Measurements from ENCODE around the gene LHFPL3.
"Not testable (repeated sequence)": the region's sequence is repeated elsewhere in the genome, so short reads cannot be mapped to it uniquely, and the experiment has no call there.

The LHFPL3 gene

DNA sequence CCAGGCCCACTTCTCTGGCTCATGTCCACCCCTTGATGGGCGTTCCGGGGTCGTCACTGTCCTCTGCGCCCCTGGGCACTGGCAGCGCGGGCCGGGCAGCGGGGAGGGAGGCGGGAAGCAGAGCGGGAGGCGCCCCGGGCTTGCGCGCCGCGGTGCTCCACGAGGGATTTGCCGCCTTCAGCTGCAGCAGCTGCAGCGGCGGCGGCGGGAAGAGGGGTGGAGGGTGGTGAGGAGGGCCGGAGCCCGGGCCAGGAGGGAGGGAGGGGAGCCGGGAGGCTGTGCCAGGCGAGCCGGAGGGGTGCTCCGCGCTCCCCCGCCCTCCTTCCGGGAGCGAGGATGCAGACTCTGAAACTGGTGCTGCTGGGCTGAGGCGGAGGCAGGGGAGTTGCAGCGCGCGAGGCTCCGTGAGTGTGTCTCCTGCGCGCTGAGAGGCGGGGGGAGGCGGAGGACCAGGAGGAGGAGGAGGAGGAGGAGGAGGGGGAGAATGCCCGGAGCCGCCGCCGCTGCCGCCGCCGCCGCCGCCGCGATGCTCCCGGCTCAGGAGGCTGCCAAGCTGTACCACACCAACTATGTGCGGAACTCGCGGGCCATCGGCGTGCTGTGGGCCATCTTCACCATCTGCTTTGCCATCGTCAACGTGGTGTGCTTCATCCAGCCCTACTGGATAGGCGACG, at the start of gene LHFPL3:
Gene LHFPL3 (plus strand): TSS at position 308 of the 674 bp plus-strand sequence.
- DNase-seq, result no peak

DNA sequence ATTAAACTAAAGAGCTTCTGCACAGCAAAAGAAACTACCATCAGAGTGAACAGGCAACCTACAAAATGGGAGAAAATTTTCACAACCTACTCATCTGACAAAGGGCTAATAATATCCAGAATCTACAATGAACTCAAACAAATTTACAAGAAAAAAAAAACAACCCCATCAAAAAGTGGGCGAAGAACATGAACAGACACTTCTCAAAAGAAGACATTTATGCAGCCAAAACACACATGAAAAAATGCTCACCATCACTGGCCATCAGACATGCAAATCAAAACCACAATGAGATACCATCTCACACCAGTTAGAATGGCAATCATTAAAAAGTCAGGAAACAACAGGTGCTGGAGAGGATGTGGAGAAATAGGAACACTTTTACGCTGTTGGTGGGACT, 46.7 kb upstream of the LHFPL3 start:
- not testable (repeated sequence) for DNase-seq

DNA sequence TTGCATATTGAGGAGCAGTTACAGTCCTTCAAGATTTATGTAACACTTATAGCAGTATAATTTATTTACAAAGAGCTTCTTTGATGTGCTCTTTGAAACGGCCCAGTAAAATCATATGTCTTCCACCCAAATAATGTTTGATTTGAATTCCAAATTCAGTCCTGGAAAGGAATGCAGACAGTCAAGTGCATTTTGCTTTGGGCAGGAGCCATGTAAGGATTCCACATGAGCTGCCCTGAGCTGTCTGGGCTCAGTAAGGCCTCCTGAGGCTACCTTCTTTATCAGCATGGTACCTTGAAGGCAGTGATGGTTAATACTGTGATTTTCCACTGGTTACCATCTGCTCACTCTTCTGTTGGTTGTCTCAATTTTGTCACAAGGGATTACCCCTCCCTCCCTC, 41.6 kb upstream of the LHFPL3 start:
- no peak for DNase-seq

DNA sequence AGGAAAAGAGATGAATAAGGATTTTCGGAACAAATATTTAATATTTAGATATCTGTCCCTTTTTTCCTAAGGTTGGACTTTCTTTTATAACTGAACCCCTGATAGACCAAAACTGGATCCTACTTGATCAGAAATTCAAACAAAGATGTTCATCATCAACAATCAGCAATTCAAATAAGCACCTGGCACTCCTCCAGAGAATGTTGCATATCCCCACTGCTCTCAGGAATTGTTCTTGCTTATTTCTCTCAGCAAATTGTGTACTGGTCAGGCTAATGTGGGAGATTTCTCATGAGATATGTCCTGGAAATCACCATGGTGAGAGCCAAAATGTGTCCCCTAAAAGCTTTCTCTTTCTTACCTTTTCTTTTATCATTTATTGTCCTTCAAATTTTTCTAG, 40.3 kb upstream of the LHFPL3 start:
- no peak for DNase-seq

DNA sequence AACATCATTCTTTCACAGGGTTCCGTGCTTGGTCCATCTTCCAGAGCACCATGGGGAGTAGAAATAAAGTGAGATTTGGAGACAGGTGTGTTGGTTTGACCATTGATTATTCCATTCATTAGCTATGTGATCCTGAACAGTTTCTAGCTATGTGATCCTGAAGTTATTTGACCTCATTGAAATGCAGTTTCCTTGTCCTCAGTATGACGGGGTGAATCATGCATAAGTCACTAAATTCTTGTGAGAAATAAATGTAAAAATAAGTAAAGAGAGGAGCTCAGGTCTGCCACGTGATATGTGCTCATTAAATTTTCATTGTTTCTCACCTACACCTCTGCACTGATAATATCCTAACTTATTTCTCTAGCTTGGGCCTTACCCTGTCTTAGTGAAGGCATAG, 34.1 kb upstream of the LHFPL3 start:
- DNase-seq, result no peak

DNA sequence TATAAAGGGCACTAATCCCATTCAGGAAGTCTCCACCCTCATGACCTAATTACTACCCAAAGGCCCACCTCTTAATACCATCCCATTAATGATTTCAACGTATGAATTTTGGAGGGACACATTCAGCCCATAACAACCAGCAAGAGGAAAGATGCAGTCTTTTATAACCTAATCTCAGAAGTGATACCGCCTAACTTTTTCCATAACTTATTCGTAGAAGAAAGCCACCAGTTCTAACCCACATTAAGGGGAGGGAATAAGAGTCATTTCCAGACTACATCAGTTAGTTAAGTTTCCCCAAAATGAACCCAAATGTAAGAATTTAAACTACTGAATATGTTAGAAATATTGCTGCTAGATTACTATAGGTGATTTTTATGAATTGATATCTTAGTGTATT, 32.1 kb upstream of the LHFPL3 start:
- DNase-seq, result no peak

DNA sequence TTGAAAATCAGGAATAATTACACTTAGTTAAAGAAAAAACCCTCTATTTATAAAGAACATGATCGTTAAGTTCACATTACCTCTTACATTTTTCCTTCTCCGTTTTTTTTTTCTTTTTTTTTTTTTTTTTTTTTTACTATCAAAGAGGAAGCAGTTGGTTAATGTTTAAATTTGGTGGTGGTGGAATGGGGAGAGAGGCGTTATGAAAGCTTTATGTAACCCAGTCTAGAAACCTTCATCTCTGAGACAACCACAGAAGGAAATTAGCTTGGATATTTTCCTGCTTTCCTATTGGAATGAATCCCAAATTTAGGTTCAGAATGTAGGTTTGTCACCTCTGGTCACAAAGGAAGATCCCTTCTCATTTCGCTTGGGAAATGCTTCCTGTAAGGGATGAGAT, 31.5 kb upstream of the LHFPL3 start:
- DNase-seq, result no peak

DNA sequence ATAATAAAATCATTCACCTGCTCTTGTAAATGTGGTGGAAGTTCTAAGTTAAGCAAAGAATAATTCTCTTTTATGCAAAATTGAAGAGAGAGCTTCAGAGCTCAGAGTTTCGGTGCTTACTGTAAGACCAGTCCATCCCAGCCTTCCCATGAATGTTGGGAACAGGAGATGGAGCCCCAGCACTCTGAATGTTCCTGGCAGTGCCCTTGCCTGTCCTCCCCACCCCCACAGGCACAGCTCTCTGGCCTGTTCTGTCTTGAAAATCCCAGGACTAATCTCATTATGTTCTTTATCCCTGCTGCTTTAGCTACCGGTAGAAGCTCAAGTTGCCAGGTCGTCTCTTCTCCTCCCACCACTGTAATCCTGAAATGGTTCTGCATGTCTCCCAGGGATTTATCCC, 29.1 kb upstream of the LHFPL3 start:
- no peak for DNase-seq

DNA sequence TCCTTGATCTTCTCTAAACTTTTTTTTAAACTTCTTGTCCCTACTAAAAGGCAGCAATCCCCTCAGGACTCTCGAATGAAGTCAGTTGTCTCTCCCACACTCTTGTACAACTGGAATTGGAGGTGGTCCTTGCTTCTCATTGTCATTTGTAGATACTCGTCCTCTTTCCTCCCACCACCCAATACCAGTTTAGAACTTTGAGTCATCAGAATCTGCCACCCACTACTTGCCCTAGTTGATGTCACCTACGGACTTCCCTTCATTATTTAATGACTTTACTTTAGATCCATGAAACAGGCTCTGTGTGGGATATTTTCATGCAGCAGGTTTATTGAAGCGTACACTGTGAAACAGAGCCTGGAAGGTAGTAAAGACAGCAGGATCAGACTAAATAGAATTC, 28.6 kb upstream of the LHFPL3 start:
- DNase-seq, result no peak

DNA sequence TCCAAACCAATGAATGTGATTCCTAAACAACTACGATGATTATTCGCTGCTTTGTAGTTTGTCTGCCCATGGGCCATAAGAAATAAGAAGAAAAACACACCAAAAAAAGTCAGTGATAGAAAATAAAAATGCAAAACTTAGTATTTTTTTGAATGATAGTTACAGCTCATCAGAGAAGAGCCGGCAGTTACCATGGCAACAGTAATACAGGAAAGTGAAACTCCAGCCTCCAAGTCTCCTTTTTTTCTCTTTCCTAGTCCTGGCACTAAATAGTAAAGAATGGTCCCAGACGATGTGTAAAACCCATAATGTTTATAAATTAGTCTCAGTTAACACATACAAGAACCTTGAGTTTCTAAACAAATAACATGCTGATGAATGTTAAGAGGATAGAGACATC, 21.6 kb upstream of the LHFPL3 start:
- no peak for DNase-seq

DNA sequence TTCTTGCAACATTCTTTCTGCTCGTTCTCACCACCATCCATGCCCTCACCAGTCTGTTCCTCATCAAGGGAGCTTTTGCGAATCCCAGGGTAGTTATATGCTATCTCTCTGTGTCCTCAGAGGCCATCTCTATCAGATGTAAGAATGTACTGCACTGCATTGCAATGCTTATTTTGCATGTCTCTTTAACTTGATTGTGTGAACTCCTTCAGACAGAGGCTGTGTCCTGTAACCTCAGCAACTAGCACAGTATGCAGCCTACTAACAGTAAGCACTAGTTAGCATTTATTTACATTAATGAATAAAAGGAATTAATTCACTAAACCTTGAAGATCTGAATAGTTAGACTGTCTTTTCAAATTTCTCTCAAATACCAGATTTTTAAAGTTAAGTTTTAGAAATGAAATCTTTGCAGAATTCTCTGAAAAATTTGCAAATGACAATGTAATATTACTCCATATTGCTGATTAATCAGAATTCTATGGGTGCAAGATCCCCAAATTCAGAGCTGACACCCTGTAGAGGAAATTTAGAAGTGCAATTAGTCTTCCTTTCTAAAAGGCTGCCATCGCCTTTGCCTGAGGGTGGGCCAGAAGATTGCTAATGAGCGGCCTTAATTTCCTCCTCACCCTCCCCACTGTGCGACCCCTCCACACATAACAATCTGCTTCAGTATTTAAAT, 10.3 kb upstream of the LHFPL3 start:
- no peak for DNase-seq

DNA sequence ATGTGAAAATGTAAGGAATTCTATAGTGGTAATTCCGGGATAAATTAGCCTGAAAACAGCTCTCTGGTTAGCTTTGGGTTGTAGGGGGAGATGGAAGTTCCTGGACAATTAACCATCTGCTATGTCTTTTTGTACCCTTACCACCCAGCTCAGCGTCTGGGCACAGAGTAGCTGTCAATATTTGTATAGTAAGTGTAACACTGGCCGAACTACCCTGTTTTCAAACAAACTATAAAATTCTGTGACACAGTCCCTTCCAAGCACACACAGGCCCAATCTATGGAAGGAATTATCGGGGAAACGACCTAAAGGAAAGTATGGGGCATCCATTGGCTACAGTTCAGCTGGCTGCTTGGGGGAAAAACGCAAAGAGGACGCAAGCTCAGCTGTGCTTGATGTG, 869 bp upstream of the LHFPL3 start:
- DNase-seq, result no peak

DNA sequence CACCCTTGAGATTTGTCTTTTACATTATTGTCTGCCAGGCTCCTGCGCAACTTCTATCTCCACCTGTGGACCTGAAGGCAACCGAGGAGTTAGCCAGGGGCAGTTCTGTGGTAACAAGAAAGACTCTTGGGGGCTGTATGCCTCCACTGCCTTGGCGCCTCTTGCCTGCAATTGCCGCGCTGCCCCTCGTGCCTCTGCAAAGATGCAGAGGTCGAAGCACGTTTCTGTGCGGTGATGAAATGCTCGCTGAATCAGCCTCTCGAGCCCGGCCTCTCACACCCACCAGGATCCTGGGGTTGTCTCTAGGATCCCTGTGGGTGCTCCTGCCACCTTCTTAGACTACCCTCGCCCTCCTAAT, 486 bp upstream of the LHFPL3 start:
- no peak for DNase-seq

DNA sequence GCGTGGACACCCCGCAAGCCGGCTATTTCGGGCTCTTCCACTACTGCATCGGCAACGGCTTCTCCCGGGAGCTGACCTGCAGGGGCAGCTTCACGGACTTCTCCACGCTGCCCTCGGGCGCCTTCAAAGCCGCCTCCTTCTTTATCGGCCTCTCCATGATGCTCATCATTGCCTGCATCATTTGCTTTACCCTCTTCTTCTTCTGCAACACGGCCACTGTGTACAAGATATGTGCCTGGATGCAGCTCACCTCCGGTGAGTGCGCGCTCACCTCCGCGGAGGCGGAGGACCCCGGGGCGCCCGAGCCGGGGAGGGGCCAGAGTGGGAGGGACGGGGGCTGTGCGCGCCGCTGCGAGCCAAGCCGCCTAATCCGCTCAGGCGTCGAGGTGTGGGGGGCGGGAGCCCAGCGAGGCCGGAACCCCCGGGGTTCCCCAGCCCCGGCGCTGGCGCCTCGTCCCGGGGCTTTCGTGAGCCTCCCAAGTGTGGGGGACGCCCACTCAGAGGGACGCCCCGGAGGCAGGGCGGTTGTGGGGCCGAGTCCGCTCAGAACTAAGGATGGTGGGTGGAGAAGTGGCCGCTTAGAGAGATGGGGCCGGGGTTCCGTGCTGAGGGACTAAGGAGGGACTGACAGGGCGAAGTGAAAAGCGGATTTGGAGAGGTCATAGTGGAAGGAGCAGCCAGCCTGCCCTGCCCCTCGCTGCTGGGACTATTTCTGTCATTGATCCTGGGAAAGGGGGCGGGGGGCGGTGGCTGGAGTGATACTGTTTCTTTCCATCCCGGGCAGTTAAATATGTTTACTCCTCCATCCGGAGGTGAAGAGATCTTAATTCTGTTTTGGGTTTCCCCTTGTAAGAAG, 795 bp downstream of the LHFPL3 start:
- no peak for DNase-seq

DNA sequence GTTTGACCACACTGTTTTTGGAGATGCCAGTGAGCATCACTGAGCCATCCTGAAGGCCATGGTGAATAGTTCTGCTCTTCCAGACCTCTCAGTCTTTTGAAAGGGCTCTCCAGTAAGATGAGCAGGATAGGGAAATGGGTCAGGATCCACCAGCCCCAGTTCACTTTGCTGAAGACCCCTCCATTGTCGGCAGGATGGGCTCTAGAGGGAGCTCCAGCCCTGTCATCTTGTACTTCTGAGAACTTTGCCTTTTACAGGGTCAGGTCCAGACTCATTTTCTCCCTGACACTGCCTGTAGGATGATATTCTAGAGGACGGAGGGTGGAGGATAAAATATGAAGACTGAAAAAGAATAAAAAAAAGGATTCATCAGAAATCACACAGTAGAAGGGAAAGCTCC, 13.1 kb downstream of the LHFPL3 start:
- DNase-seq, result no peak

DNA sequence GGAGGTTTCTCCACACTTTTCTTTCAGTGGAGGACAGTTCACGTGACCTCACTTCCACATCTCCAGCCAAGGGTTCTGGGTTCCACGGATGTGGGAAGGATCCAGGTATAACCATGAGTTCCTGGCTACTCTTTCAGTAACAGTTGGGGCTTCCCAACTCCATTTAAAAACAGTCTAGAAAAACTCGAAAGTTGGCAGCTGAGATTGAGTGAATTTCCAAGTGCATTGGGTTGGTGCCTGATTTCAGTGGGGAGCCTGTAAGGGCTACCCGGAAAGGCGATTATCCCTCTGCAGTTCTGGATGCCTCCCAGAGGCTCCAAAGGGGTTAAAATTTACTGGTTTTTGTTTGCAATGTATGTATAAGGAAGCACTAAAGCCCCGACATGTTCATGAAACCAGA, 24.3 kb downstream of the LHFPL3 start:
- DNase-seq, result no peak

DNA sequence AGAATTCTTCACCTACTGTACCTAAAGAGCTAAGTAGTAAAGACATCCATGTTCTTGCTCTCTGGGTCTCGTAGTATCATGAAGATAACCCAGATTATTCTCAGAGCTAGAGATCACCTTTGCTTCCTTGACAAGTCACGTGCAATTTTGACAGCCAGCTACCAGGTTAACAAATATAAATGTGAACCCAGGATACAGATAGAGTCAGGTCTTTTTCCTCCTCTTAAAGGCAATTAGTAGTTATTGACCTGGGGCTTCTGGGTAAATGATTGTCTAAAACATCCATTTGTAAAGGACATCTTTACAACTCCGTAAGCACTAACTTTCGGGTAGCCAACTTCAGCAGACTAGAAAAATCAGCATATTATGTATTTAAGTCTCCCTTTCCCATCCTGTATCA, 28.8 kb downstream of the LHFPL3 start:
- no peak for DNase-seq

DNA sequence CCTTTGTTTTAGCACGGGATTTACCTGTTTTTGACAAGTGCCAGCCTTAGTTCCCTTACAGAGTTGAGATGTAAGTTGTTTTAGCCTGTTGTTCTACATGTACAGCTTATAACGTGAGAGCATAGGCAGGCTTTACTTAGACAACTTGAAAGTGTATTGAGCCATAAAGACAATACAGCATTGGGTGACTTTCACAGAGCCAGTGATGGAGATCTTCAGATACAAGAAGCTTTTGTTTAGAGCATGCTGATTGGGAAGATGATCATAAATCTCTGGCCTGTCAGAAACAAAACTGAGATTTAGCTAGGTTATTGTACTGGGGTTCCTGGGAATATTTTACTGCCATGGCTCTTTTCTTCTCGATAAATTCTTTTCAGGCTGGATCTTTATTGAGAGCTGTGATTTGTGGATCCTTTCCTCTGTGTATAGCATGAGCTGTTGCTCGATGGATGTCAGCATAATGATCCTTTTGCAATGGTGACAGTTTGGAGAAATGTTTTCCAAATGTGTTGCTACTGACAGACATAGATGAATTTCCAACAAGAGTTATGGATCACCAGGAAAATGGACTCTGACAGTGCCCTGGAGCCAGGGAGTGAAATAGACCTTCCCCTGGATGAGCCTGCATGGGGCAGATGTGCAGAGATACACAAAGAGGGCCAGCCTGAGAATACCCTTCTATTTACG, 30.2 kb downstream of the LHFPL3 start:
- no peak for DNase-seq

DNA sequence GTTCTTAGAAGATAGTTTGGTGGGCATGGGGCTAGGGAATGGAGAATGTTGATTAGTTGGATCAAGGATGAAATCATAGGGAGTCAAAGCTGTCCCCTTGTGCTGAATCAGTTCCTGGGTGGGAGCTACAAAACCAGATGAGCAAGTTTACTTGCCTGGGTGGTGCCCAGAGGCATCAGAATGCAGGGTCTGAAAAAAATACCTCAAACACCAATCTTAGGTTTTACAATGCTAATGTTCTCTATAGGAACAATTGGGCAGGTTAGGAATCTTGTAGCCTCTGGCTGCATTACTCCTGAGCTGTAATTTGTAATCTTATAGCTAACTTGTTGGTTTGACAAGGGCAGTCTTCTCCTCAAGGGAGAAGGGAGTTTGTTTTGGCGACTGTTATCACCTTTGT, 34.4 kb downstream of the LHFPL3 start:
- DNase-seq, result no peak

DNA sequence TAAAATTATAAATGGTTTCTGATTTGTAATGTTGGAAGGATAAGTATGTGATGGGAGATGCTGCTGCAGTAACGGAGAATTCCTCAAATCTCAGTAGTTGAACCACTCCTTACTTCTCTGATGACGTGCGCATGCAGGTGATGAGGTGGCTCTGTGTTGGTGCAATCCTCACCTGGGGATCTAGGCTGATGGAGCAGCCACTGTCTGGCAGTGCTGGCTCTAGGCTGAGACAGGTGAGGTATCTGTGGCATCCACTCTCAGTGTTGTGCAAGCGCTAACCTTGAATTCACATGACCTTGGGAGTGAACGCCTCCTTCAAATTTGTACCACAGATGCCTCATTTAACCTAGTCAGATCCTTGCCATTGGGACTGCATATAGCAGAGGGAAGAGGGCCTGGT, 35.0 kb downstream of the LHFPL3 start:
- DNase-seq, result no peak

DNA sequence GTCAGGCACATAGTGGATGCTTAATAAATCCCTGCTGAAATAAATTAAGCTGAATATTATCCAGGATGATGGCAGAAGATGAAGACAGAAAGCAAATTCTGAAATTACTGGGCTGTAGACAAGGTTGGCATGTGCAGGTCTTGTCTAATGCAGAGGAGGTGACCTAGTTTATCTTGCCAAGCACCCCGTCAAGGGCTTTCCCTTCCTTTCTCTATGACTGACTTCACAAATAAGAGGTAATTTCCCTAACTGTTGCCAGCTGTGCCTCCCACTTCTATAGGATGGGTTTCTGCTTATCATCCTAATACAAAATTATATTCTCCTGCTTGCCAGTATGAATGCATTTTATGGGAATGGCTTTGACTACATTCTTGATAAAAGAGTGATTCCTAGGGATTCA, 38.0 kb downstream of the LHFPL3 start:
- no peak for DNase-seq

DNA sequence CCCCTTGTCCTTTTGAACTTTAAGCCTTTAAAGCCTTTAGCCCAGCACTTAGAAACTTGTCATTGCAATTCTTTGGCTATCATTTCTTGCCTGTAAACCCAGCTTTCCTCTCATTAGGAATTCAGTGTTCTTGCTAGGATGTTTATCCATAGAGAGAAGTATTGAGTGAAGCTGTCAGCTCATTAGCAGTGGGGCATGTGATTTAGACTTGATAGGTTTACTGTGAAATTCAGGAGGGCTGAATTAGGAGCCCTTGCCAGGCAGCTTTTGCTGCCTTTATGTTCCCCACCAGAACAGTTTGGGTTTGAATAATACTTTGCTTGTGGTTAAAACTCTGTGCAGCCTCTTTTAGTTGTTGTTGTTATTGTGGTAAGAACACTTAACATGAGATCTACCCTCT, 39.5 kb downstream of the LHFPL3 start:
- DNase-seq, result no peak

DNA sequence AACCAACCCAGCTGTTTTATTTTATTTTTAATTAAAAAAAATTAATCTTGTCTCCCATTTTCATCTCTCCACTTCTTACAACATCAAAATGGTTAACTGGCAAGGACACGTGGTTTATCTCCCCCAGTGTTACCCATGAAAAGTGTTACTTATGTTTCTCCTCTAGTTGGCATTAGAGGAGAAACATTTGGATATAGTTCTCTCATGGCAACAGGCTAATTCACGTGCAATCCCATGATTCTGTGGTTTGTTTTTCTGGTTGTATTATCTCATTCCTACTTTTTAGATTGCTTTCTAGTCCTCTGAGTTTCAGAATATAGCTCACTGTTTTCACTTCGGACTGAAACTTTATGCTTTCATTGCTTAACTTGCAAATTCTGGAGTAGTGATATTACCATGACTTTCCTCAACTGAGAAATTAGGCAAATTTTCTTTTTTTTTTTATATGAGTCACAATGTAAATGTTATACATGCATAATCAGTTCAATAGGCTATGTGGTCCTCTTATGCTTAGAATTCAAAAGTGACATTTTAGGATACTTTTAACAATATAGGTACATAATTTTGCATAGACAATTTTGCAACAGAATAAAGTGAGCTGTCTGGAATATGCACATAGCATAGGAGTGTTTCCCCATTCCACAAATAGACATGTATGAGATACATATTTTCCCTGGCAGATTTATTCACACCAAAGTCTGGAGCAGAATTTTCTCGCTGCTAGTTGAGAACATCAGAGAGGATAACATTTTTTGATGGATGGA, 43.0 kb downstream of the LHFPL3 start:
- no peak for DNase-seq

Measured in activated CD4-positive, CD25-positive, alpha-beta regulatory T cell (primary cell).